GM12875 (cell line): Measurements from ENCODE around the gene TUBA1A.
"Not testable (repeated sequence)": the region's sequence is repeated elsewhere in the genome, so short reads cannot be mapped to it uniquely, and the experiment has no call there.

ENCODE experiments used
- H3K4me3 ChIP-seq: one replicate; pipeline ENCODE4 v1.5.1; 2011; ENCODE audit warnings: low read depth, low read length, control low read depth
- CTCF ChIP-seq: IDR thresholded peaks from 2 replicates; pipeline ENCODE4 v1.5.1; 2011; ENCODE audit warnings: low read depth, mild to moderate bottlenecking, control low read depth, inconsistent platforms, low read length, moderate library complexity, borderline replicate concordance; ENCODE audit not compliant: insufficient read depth

TUBA1A gene

GRCh38 chr12:49220972-49221371 lies 32.1 kb upstream of the TUBA1A start:
- TF ChIP-seq CTCF = no peak
- H3K4me3 ChIP-seq = no peak overlapping the region

GRCh38 chr12:49219417-49220026 lies 30.6 kb upstream of the TUBA1A start:
- no peak for TF ChIP-seq CTCF

GRCh38 chr12:49212572-49212971 lies 23.7 kb upstream of the TUBA1A start:
- H3K4me3 ChIP-seq = no peak overlapping the region
- TF ChIP-seq CTCF = no peak

More at GRCh38 chr12:49219417-49220026, 30.6 kb upstream of the TUBA1A start:
- H3K4me3 ChIP-seq = no peak overlapping the region

GRCh38 chr12:49210703-49211102 lies 21.8 kb upstream of the TUBA1A start:
- H3K4me3 ChIP-seq = not testable (repeated sequence)

GRCh38 chr12:49208676-49209075 lies 19.8 kb upstream of the TUBA1A start:
- H3K4me3 ChIP-seq = no peak overlapping the region
- no peak for TF ChIP-seq CTCF

GRCh38 chr12:49208146-49208545 lies 19.3 kb upstream of the TUBA1A start:
- no peak overlapping the region for H3K4me3 ChIP-seq
- no peak for TF ChIP-seq CTCF

- no peak for TF ChIP-seq CTCF
Measured at GRCh38 chr12:49206389-49206788, 17.5 kb upstream of the TUBA1A start.

More at GRCh38 chr12:49206389-49206788, 17.5 kb upstream of the TUBA1A start:
- no peak overlapping the region for H3K4me3 ChIP-seq
